MM.1S (cell line): Measurements from ENCODE around the gene H1-8.

ENCODE experiments used
- DNase-seq: peaks from one replicate; pipeline ENCODE4 v3.0.0-alpha.2; 2015
- H2AFZ ChIP-seq: fragments of 300-600 bp; sonication (generic); 2 replicates; pipeline ENCODE4 v1.6.0; 2016; ENCODE audit warnings: antibody characterized with exemption, low read length
- H3F3A ChIP-seq: fragments of 300-600 bp; sonication (generic); 2 replicates; pipeline ENCODE4 v1.6.1; 2016; ENCODE audit warnings: mild to moderate bottlenecking, antibody characterized with exemption, low read length, moderate library complexity, mixed read lengths; ENCODE audit not compliant: insufficient read depth
- H3K27ac ChIP-seq: fragments of 300-600 bp; sonication (generic); 2 replicates; pipeline ENCODE4 v1.5.1; 2016; ENCODE audit warnings: mild to moderate bottlenecking, low read length
- H3K27me3 ChIP-seq: fragments of 300-600 bp; sonication (generic); replicated peaks from 2 replicates; pipeline ENCODE4 v1.6.0; 2016; ENCODE audit warnings: low read length; ENCODE audit not compliant: insufficient read depth
- H3K36me3 ChIP-seq: fragments of 300-600 bp; sonication (generic); replicated peaks from 2 replicates; pipeline ENCODE4 v1.6.1; 2016; ENCODE audit warnings: mild to moderate bottlenecking, low read length, mixed read lengths; ENCODE audit not compliant: insufficient read depth
- H3K4me1 ChIP-seq: fragments of 300-600 bp; sonication (generic); 2 replicates; pipeline ENCODE4 v1.6.1; 2016; ENCODE audit warnings: low read length, mixed read lengths
- H3K4me2 ChIP-seq: fragments of 300-600 bp; sonication (generic); 2 replicates; pipeline ENCODE4 v1.6.0; 2016; ENCODE audit warnings: low read depth, low read length
- H3K4me3 ChIP-seq: fragments of 300-600 bp; sonication (generic); 2 replicates; pipeline ENCODE4 v1.5.1; 2016; ENCODE audit warnings: low read length, mixed read lengths
- H3K79me2 ChIP-seq: fragments of 300-600 bp; sonication (generic); 2 replicates; pipeline ENCODE4 v1.6.1; 2016; ENCODE audit warnings: mixed run types, low read length, mixed read lengths
- H3K9ac ChIP-seq: fragments of 300-600 bp; sonication (generic); 2 replicates; pipeline ENCODE4 v1.6.1; 2016; ENCODE audit warnings: low read length, mixed read lengths
- H3K9me2 ChIP-seq: fragments of 300-600 bp; sonication (generic); replicated peaks from 2 replicates; pipeline ENCODE4 v1.6.1; 2016; ENCODE audit warnings: mild to moderate bottlenecking, low read length, mixed read lengths; ENCODE audit not compliant: insufficient read depth
- H3K9me3 ChIP-seq: fragments of 300-600 bp; sonication (generic); replicated peaks from 2 replicates; pipeline ENCODE4 v1.6.1; 2016; ENCODE audit warnings: mild to moderate bottlenecking, low read length, mixed read lengths; ENCODE audit not compliant: insufficient read depth
- H4K20me1 ChIP-seq: fragments of 300-600 bp; sonication (generic); 2 replicates; pipeline ENCODE4 v1.6.1; 2016; ENCODE audit warnings: mild to moderate bottlenecking, low read length, moderate library complexity, mixed read lengths; ENCODE audit not compliant: insufficient read depth
- EZH2 ChIP-seq: fragments of 300-600 bp; sonication (generic); optimal IDR thresholded peaks from 2 replicates; pipeline ENCODE3; 2017; ENCODE audit warnings: low read depth, mild to moderate bottlenecking, antibody characterized with exemption, low read length, mixed read lengths
- EZH2phosphoT487 ChIP-seq: fragments of 300-600 bp; sonication (generic); IDR thresholded peaks from 2 replicates; pipeline ENCODE4 v1.6.1; 2018; ENCODE audit warnings: antibody characterized with exemption, low read length
- TF ChIP-seq, protein P1 (sequence below): fragments of 300-600 bp; sonication (generic); IDR thresholded peaks from 2 replicates; pipeline ENCODE4 v1.5.1; 2016; ENCODE audit warnings: antibody characterized with exemption, low read length, mixed read lengths

H1-8 gene

DNA sequence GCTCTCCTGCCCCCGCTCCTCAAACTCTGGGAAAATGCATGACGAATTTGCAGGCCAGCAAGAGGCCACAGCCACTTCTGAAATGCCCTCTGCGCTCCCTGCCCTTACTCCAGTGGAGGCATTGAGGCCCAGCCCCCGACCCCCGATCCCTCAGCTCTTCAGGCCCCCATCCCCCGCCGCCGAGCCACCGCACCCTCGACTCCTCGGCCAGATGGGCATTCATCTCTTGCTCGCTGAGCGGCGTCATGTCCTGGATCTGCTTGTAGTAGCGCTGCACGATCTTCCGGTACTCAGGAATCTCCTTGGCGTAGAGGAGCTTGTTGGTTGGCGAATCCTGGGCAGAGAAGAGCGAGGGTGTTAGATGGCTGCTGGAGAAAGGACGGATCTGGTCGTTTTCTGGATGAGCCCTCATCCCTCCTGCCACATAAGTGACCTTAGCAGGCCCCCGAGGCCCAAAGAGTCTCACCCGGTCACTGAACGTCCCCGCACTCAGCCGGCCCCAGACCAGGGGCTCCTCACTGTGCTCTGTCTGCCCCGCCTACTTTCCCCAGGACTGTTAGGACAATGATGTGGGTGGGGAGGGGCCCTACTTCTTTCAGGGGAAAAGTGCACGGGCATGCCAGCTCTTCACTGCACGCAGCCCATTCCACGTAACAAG is 14.0 kb downstream of the H1-8 start:
- Histone ChIP-seq H3K4me1 (peaks cover 7% of the 10 kb centered on the region), H3K27ac (no peak overlapping the region), H3K36me3 (no peaks in the 10 kb centered on the region)

DNA sequence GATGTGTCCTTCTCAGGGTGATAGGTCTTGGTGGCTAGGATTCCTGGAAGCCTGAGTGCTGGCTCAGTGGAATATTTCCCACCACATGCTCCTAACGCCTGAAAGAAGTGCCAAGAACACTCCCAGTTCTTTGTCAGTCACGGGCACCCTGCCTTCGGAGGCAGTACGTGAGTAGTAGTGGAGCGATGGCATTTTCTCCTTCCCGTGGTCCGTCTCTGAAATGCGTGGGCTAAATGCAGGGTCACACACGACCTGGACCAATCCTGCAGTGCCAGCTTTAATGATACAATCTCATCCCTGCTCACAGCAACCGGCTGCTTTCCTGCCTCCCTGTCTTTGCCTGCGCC is 14.5 kb downstream of the H1-8 start:
- no peak for TF ChIP-seq EZH2phosphoT487
- TF ChIP-seq, protein P1, sequence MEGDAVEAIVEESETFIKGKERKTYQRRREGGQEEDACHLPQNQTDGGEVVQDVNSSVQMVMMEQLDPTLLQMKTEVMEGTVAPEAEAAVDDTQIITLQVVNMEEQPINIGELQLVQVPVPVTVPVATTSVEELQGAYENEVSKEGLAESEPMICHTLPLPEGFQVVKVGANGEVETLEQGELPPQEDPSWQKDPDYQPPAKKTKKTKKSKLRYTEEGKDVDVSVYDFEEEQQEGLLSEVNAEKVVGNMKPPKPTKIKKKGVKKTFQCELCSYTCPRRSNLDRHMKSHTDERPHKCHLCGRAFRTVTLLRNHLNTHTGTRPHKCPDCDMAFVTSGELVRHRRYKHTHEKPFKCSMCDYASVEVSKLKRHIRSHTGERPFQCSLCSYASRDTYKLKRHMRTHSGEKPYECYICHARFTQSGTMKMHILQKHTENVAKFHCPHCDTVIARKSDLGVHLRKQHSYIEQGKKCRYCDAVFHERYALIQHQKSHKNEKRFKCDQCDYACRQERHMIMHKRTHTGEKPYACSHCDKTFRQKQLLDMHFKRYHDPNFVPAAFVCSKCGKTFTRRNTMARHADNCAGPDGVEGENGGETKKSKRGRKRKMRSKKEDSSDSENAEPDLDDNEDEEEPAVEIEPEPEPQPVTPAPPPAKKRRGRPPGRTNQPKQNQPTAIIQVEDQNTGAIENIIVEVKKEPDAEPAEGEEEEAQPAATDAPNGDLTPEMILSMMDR = no peak
- TF ChIP-seq EZH2 = no peak
- H3K4me1 ChIP-seq = peaks cover 7% of the 10 kb centered on the region
- H3K27ac ChIP-seq = no peak overlapping the region
- no peak for DNase-seq
- no peak overlapping the region for H2AFZ ChIP-seq
- no peaks in the 10 kb centered on the region for H3K27me3 ChIP-seq
- H3K4me3 ChIP-seq = no peak overlapping the region
- H3K9me2 ChIP-seq = no peaks in the 10 kb centered on the region
- H3K36me3 ChIP-seq = no peaks in the 10 kb centered on the region
- H3K79me2 ChIP-seq = no peaks in the 10 kb centered on the region
- no peaks in the 10 kb centered on the region for H4K20me1 ChIP-seq
- no peak overlapping the region for H3K9ac ChIP-seq
- H3K4me2 ChIP-seq = no peak overlapping the region
- H3K9me3 ChIP-seq = no peaks in the 10 kb centered on the region
- no peaks in the 10 kb centered on the region for H3F3A ChIP-seq

More for the DNA sequence above, 14.0 kb downstream of the H1-8 start:
- Histone ChIP-seq H3K4me3 (no peak overlapping the region), H3F3A (no peaks in the 10 kb centered on the region), H3K9me2 (no peaks in the 10 kb centered on the region), H3K79me2 (no peaks in the 10 kb centered on the region), H3K27me3 (no peaks in the 10 kb centered on the region), H4K20me1 (no peaks in the 10 kb centered on the region), H3K9me3 (no peaks in the 10 kb centered on the region), H3K4me2 (no peak overlapping the region), H3K9ac (no peak overlapping the region), H2AFZ (no peak overlapping the region)
- no peak for TF ChIP-seq EZH2phosphoT487
- TF ChIP-seq EZH2 = no peak
- TF ChIP-seq, protein P1 = no peak
- no peak for DNase-seq

DNA sequence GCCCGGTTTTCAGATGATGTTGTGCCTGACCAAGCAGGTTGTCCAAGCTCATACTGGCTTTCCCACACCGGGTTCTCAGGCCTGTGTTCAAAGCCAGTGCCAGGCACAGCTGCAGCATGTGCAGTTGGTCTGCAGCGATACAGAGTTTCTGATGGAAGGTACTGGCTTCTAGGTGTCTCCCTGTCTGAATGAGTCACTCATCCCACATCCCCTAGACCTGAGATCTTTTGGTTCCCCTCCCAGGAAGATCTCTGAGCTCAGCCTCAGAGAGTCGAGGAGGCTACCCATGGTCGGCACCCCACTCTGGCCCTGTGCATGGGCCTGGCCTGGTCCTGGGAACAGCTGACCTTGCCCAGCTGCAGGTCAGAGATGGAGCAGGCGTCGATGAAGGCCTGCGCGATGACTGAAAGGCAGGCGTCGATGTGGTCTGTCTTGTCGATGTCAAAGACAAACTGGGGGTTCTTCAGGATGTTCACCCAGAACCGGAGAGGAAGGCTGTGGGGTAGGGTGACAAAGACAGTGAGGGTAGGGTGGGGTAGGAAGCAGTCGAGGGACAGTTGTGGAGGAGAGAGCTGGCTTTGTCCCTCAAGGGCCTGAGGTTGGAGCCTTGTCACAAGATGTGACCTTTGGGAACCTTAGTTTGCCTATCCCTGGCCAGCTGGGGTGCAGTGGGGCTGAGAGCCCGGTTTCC is 15.3 kb downstream of the H1-8 start:
- Histone ChIP-seq H3F3A (no peaks in the 10 kb centered on the region), H3K9me2 (no peaks in the 10 kb centered on the region), H3K4me3 (no peak overlapping the region), H3K4me1 (peaks cover 7% of the 10 kb centered on the region), H2AFZ (peak overlapping the region; percentile 64), H3K36me3 (no peaks in the 10 kb centered on the region), H3K27me3 (no peaks in the 10 kb centered on the region), H3K4me2 (no peak overlapping the region; the same call in 1 of the 2 replicates), H3K9ac (no peak overlapping the region), H4K20me1 (no peaks in the 10 kb centered on the region), H3K79me2 (no peaks in the 10 kb centered on the region), H3K9me3 (no peaks in the 10 kb centered on the region), H3K27ac (no peak overlapping the region)
- TF ChIP-seq, protein P1 = no peak
- TF ChIP-seq EZH2phosphoT487 (no peak), EZH2 (no peak)
- DNase-seq = no peak
